HUES6 (cell line): Measurements from ENCODE around the gene CFB.
A peak's percentile ranks its signal among the peaks of the same experiment; 100 is the strongest.

Source experiments
- H3K27ac ChIP-seq: 2 replicates; pipeline ENCODE4 v1.7.0; 2013; ENCODE audit warnings: low read depth, mild to moderate bottlenecking, low read length, inconsistent platforms
- H3K27me3 ChIP-seq: 2 replicates; pipeline ENCODE4 v1.6.1; 2013; ENCODE audit warnings: low read length; ENCODE audit not compliant: control insufficient read depth, insufficient read depth
- H3K36me3 ChIP-seq: 2 replicates; pipeline ENCODE4 v1.6.1; 2013; ENCODE audit warnings: low read length; ENCODE audit not compliant: control insufficient read depth, insufficient read depth
- H3K4me1 ChIP-seq: 2 replicates; pipeline ENCODE4 v1.6.1; 2013; ENCODE audit warnings: low read length; ENCODE audit not compliant: control insufficient read depth, insufficient read depth
- H3K4me3 ChIP-seq: 2 replicates; pipeline ENCODE4 v1.5.1; 2013; ENCODE audit warnings: low read depth, low read length
- H3K9ac ChIP-seq: one replicate; pipeline ENCODE4 v1.6.1; 2013; ENCODE audit warnings: mild to moderate bottlenecking, low read length
- H3K9me3 ChIP-seq: 2 replicates; pipeline ENCODE4 v1.6.1; 2013; ENCODE audit warnings: low read depth, low read length; ENCODE audit not compliant: control insufficient read depth, insufficient read depth

The CFB gene

DNA sequence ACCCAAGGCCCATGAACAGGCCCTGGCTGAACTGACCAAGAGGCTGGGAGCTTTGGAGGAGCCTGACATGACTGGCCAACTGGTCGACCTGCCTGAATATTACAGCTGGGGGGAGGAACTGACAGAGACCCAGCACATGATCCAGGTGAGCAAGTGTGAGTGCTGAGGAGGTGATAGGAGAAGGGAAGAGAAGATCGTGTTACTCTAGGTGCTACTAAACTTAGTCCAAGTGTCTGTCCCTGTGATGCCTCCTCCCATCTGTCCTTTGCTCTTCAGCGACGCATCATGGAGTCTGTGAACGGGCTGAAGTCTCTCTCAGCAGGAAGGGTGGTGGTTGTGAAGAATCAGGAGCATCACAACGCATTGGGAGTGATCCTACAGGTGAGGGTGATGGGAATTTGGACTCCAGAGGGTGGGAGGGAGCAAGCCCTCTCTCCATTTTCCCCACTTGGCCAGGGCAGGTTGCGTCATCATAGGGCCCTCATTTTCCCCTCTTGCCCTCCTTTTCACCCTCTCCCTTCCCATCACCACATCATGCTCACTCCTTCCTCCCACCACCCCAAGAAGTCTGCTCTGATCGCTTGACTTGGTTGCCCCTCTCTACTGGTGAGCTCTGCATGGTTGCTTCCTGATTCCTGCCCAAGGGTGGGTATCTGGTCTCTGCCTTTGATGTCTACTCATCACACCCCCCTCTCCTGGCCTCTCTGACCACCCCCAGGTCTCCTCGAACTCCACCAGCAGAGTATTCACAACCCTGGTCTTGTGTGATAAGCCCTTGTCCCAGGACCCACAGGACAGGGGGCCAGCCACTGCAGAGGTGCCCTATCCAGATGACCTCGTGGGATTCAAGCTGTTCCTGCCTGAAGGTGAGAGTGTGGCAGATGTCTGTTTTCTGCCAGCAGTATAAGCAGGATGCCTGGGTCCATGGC lies 21.4 kb downstream of the CFB start:
- Histone ChIP-seq H3K36me3 (peaks cover 80% of the 10 kb centered on the region), H3K9me3 (no peaks in the 10 kb centered on the region), H3K4me3 (no peak overlapping the region), H3K27ac (no peak overlapping the region), H3K9ac (no peak overlapping the region), H3K4me1 (no peaks in the 10 kb centered on the region), H3K27me3 (no peaks in the 10 kb centered on the region)

DNA sequence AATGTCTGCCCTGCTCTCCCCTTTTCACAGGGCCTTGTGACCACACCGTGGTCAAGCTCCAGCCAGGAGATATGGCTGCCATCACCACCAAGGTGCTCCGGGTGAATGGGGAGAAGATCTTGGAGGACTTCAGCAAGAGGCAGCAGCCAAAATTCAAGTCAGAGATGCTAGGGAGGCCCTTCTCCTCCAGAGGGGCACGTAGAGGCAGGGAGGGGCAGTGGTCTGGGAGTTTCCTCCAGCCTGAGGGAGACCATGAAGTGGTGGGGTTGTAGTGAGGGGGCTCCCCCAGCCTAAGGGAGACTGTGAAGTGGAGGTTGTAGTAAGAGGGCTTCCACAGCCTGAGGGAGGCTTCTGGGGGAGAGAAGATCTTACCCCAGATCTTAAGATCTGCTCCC lies 22.0 kb downstream of the CFB start:
- H3K9ac ChIP-seq: no peak overlapping the region

DNA sequence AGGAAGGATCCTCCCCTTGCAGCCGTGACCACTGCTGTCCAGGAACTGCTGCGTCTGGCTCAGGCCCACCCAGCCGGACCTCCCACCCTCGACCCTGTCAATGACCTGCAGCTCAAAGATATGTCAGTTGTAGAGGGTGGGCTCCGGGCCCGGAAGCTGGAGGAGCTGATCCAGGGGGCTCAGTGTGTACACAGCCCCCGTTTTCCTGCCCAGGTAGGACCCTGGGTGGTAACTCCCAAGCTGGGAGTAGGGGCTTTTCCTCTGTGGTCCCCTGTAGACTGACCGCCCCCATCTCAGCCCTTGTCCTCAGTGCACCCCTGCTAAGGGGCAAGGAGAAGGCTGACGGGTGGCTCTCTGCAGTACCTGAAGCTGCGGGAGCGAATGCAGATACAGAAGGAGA lies 22.4 kb downstream of the CFB start:
- Histone ChIP-seq H3K4me3 (no peak overlapping the region), H3K36me3 (peaks cover 69% of the 10 kb centered on the region), H3K27me3 (no peaks in the 10 kb centered on the region), H3K4me1 (peaks cover 6% of the 10 kb centered on the region), H3K9ac (no peak overlapping the region), H3K9me3 (no peaks in the 10 kb centered on the region), H3K27ac (no peak overlapping the region)

More for the DNA sequence above, 22.0 kb downstream of the CFB start:
- H3K4me1 ChIP-seq: peaks cover 2% of the 10 kb centered on the region
- no peak overlapping the region for H3K27ac ChIP-seq
- H3K9me3 ChIP-seq: no peaks in the 10 kb centered on the region
- H3K4me3 ChIP-seq: no peak overlapping the region
- no peaks in the 10 kb centered on the region for H3K27me3 ChIP-seq
- H3K36me3 ChIP-seq: peaks cover 73% of the 10 kb centered on the region

DNA sequence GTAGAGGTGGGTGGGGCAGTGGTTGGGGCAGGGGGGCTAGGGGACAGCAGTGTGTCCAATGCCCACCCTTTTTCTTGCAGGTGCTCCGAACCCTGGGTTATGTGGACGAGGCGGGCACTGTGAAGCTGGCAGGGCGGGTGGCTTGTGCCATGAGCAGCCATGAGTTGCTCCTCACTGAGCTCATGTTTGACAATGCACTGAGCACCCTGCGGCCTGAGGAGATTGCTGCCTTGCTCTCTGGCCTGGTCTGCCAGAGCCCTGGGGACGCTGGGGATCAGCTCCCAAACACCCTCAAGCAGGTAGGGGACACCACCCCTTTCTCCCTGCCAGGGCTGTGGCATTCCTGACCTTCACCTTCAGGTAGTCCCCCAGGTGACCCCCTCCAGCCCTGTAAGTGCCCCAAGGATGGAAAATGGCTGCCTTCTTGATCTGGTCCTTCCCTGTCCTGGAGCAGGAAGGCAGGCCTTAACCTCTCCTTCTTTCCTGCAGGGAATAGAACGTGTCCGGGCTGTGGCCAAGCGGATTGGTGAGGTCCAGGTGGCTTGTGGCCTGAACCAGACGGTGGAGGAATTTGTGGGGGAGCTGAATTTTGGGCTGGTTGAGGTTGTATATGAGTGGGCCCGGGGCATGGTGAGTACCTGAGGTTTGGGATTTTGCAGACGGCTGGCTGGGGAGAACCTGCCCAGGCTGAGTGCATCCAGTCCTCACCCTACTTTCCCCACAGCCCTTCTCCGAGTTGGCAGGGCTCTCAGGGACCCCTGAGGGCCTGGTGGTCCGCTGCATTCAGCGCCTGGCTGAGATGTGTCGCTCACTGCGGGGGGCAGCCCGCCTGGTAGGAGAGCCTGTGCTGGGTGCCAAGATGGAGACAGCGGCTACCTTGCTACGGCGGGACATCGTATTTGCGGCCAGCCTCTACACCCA lies 23.2 kb downstream of the CFB start:
- Histone ChIP-seq H3K27me3 (no peaks in the 10 kb centered on the region), H3K9ac (no peak overlapping the region), H3K36me3 (peaks cover 62% of the 10 kb centered on the region), H3K4me3 (no peak overlapping the region), H3K4me1 (peaks cover 7% of the 10 kb centered on the region), H3K9me3 (no peaks in the 10 kb centered on the region), H3K27ac (no peak overlapping the region)

DNA sequence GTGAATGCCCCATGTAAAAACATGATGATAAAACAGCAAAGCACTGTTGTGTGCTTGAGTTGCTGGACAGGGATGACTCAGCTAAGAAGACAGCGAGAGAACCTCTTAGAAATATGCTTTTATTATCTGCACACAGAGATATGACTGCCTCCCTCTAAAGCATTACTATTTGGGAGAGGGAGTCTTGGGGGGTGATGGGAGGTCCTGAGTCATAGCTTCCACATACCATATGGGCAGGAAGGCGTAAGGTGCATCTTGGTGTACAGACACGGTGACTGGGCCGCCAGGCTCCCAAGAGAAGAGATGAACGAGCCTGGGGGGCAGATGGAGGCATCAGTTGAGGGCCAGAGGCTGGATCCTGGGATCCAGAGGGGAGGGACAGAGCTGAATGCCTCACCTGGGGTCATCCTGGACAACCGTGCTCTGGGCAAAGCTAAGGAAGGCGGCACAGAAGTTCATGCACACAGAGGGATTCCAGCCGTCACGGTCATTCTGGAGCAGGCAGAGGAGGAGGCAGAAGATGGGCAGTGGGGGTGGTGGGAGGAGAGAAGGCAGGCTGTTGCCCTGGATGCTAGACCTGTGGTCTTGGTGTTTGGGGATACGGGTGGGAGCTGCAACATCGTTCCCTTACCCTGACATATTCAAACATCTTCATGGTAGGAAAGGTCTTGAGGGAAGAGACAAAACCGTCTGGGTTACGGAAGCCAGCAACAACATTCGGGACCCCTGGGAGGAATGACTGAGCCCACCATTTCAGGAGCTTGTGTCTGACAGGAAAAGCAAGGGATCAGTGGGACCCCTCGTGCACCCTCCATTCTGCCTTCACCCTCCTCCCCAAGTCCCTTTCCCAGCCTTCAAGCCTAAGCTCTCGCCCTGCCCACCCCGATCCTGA lies 24.1 kb downstream of the CFB start:
- peaks cover 7% of the 10 kb centered on the region for H3K4me1 ChIP-seq
- no peak overlapping the region; the same call in 1 of the 2 replicates for H3K4me3 ChIP-seq
- no peak overlapping the region for H3K27ac ChIP-seq
- H3K9me3 ChIP-seq: no peaks in the 10 kb centered on the region
- peaks cover 57% of the 10 kb centered on the region for H3K36me3 ChIP-seq
- H3K9ac ChIP-seq: no peak overlapping the region
- H3K27me3 ChIP-seq: no peaks in the 10 kb centered on the region

DNA sequence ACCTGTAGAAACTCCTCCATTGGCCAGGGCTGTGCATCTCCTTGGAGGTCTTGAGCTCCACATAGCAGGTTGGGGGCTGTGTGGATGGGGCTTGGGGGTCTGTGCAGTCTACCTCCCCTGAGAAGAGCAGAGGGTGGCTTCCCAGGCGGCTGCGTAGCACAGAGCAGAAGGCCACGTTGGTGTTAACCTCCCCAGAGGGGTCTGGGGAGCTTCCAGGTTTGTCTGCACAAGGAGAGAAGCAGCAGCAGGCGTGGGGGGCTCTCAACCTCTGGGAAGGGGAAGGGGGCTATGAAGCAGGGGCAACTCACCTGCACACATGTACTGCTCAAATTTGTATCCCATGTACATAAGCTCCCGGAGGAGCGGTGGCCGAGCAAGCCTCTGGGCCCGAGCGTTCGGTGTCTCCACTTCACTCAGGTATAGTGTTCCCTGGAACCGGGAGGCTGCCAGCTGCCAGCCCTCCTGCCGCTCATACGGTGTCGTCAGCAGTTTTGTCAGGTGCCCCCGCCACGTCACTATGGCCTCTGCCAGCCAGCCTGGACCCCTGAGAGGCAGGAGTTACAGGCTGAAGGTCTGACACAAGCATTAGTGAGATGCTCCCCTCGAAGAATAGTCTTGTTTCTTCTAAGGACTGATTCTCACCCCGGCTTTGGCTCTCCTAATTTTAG lies 24.8 kb downstream of the CFB start:
- H3K27ac ChIP-seq: no peak overlapping the region
- H3K27me3 ChIP-seq: no peaks in the 10 kb centered on the region
- H3K4me3 ChIP-seq: peak overlapping the region; percentile 86
- peaks cover 50% of the 10 kb centered on the region for H3K36me3 ChIP-seq
- H3K9ac ChIP-seq: peak overlapping the region; percentile 74
- H3K4me1 ChIP-seq: peaks cover 7% of the 10 kb centered on the region
- no peaks in the 10 kb centered on the region; the same call in 1 of the 2 replicates for H3K9me3 ChIP-seq

DNA sequence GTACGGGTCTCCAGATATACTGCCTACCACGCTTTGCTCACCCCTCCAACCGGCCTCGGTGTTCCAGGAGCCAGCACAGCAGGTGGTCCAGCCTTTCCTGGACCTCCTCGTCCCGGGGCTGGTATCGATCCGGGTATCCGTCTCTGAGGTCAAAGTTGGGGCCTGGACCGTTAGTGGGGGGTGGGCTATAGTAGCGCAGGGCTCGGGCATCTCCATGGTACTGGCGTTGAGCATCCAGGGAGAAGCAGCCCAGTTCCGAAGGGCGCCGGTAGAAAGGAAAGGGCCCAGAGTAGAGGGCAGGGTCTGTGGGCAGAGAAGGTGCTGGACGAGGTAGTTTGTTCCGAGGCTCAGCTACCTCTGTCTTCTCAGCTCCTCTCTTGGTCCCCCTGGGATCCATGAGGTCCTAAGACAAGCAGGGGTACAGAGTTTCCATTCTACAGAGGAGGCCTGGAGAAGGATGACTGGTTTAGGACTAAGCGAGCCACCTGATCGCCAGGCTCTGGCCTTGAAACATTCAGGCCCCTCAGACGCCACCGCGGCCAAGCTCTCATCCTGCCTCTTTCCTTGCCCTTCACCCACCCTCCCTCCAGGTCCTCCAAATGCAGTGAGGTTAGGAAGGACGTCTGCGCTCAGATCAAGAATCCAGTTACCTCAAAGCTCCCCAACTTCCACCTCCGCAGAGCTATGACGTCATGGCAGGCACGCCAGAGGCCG lies 25.5 kb downstream of the CFB start:
- Histone ChIP-seq H3K9ac (peak overlapping the region; percentile 74), H3K9me3 (no peaks in the 10 kb centered on the region; the same call in 1 of the 2 replicates), H3K4me1 (peaks cover 7% of the 10 kb centered on the region), H3K27me3 (no peaks in the 10 kb centered on the region), H3K27ac (peak overlapping the region; percentile 88), H3K4me3 (peak overlapping the region; percentile 86), H3K36me3 (peaks cover 44% of the 10 kb centered on the region)

DNA sequence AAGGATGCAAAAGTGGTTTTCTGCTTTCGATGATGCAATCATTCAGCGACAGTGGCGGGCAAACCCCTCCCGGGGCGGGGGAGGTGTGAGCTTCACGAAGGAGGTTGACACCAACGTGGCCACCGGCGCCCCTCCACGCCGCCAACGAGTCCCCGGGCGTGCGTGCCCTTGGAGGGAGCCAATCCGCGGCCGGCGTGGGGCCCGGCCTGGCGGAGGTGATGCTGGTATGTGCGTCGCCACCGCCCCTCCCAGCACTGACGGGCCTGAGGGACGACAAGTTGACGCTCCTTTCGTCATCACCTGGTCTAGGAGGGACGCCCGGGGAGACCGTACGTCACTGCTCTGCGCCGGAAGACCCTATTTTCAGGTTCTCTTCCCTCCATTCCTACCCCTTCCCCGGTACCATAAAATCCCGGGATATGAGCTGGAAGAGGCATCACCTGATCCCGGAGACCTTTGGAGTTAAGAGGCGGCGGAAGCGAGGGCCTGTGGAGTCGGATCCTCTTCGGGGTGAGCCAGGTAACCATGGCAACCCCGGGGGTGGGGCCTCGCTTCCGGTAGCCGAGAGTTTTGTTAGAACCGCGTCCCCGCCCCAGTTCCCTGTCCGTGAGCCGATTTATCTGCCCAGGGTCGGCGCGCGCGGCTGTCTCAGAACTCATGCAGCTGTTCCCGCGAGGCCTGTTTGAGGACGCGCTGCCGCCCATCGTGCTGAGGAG lies 26.3 kb downstream of the CFB start, which contains the start of gene DXO:
DXO (minus strand) TSS at position 146 of the 716 bp plus-strand sequence. CDS start 463 bp downstream, outside the sequence.
- Histone ChIP-seq H3K27ac (peak within 1 kb of the TSS; percentile 88), H3K36me3 (peaks cover 37% of the 10 kb centered on the region), H3K4me3 (peak within 1 kb of the TSS; percentile 86), H3K9me3 (no peaks in the 10 kb centered on the region; the same call in 1 of the 2 replicates), H3K27me3 (no peaks in the 10 kb centered on the region), H3K9ac (peak within 1 kb of the TSS; percentile 74), H3K4me1 (peaks cover 7% of the 10 kb centered on the region)

DNA sequence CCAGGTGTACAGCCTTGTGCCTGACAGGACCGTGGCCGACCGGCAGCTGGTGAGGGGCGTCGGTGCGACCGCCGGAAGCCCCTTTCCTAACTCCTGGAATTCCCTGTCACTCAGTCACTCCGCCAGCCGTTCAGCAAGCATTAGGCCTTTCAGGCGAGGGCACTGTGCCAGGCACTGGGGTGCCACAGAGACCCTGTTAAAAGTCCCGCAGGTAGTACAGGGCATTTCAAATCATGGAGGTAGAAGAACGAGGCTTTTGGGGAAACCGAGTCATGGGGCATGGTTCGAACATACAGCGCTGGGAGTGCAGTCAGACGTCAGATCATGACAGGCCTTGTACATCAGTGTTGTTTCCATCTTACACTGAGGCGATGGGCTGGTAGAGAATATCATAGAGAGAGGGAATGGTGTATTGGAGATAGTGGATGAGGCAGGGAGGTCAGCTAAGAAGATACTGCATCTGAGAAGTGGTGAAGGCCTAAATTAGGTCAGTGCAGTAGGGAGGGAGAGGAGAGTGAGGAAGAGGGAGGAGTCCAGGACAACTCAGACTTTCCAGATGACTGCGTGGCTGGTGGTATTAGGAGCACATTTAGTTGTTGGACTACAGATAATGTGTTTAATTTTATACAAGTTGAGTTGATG lies 26.9 kb downstream of the CFB start:
- H3K9me3 ChIP-seq: no peaks in the 10 kb centered on the region; the same call in 1 of the 2 replicates
- H3K36me3 ChIP-seq: peaks cover 30% of the 10 kb centered on the region
- peak overlapping the region; percentile 88; the same call in 1 of the 2 replicates for H3K27ac ChIP-seq
- H3K27me3 ChIP-seq: no peaks in the 10 kb centered on the region
- peaks cover 7% of the 10 kb centered on the region for H3K4me1 ChIP-seq
- peak overlapping the region; percentile 74 for H3K9ac ChIP-seq
- peak overlapping the region; percentile 86 for H3K4me3 ChIP-seq
